H1 (cell line): ENCODE measurements around the gene CCDC8. TPM values are rescaled to one million over a fixed set of nuclear protein-coding genes. Genes with fewer than 3 reads are reported as not detected.
A peak's percentile ranks its signal among the peaks of the same experiment; 100 is the strongest.

ENCODE experiments used
- CTCF ChIA-PET: fragments of 300-600 bp; sonication (Branson Sonifier 250); formaldehyde crosslinking; loops from one replicate; lab custom pipeline; 2021; ENCODE audit not compliant: partially characterized antibody; lab: Charles Lee
- POLR2A ChIA-PET: fragments of 300-600 bp; sonication (Branson Sonifier 250); formaldehyde crosslinking; loops from one replicate; lab custom pipeline; 2021; ENCODE audit warnings: inconsistent platforms; ENCODE audit not compliant: partially characterized antibody; lab: Charles Lee
- DNase-seq, 2 experiments: peaks; one replicate each; pipeline versions ENCODE4 v3.0.0 to v3.0.0-alpha.2; 2010 to 2022; ENCODE audit warnings: low spot score in 2 of 2, low read depth in 1 of 2, mixed read lengths in 1 of 2
- FAIRE-seq: peaks from 2 replicates; lab custom pipeline; 2011; peaks lifted over from hg19 to GRCh38; lab: Jason Lieb, UNC
- H2AFZ ChIP-seq: 2 replicates; pipeline ENCODE4 v1.8.1; 2012; ENCODE audit warnings: low read length, inconsistent platforms
- H2AK5ac ChIP-seq: 2 replicates; pipeline ENCODE4 v1.6.1; 2013; ENCODE audit warnings: low read depth, low read length
- H2BK120ac ChIP-seq: replicated peaks from 2 replicates; pipeline ENCODE3; 2013; ENCODE audit warnings: low read depth, low read length, inconsistent platforms
- H2BK12ac ChIP-seq: 2 replicates; pipeline ENCODE4 v1.6.1; 2013; ENCODE audit warnings: low read depth, low read length
- H2BK15ac ChIP-seq: 2 replicates; pipeline ENCODE4 v1.6.1; 2013; ENCODE audit warnings: low read length
- H2BK20ac ChIP-seq: 2 replicates; pipeline ENCODE4 v1.6.1; 2013; ENCODE audit warnings: low read length
- H2BK5ac ChIP-seq: 2 replicates; pipeline ENCODE4 v1.6.1; 2013; ENCODE audit warnings: low read depth, low read length
- H3K14ac ChIP-seq: 2 replicates; pipeline ENCODE4 v1.6.1; 2013; ENCODE audit warnings: inconsistent platforms; ENCODE audit not compliant: insufficient read length
- H3K18ac ChIP-seq: 2 replicates; pipeline ENCODE4 v1.6.1; 2013; ENCODE audit warnings: low read length; ENCODE audit errors: extremely low read depth
- H3K23ac ChIP-seq: 2 replicates; pipeline ENCODE4 v1.6.1; 2013; ENCODE audit warnings: inconsistent platforms; ENCODE audit not compliant: insufficient read length
- H3K23me2 ChIP-seq: 2 replicates; pipeline ENCODE4 v1.6.1; 2013; ENCODE audit warnings: low read depth, low read length
- H3K27ac ChIP-seq: 2 replicates; pipeline ENCODE4 v1.6.1; 2011; ENCODE audit warnings: low read depth, low read length, inconsistent platforms
- H3K27me3 ChIP-seq, 4 experiments: replicated peaks in 1 of 4; 1 replicate in 1 of 4; 2 replicates in 3 of 4; pipeline versions ENCODE4 v1.6.1 to v1.8.1; 2011 to 2013; ENCODE audit warnings: low read length in 3 of 4, mild to moderate bottlenecking in 3 of 4, inconsistent platforms in 2 of 4, mixed read lengths in 2 of 4, moderate library complexity in 1 of 4; ENCODE audit not compliant: control insufficient read depth in 3 of 4, insufficient read depth in 3 of 4; ENCODE audit errors: extremely low read depth in 1 of 4
- H3K36me3 ChIP-seq, 4 experiments: 2 replicates each; pipeline versions ENCODE4 v1.6.1 to v1.8.1; 2011 to 2013; ENCODE audit warnings: mild to moderate bottlenecking in 4 of 4, low read length in 3 of 4, moderate library complexity in 2 of 4, control low read depth in 1 of 4, inconsistent platforms in 1 of 4; ENCODE audit not compliant: insufficient read depth in 4 of 4, control insufficient read depth in 2 of 4
- H3K4ac ChIP-seq: replicated peaks from 2 replicates; pipeline ENCODE3; 2013; ENCODE audit warnings: low read length, low read depth, mixed read lengths, inconsistent platforms; ENCODE audit not compliant: insufficient read length
- H3K4me1 ChIP-seq, 4 experiments: replicated peaks in 1 of 4; 1 replicate in 1 of 4; 2 replicates in 3 of 4; pipeline versions ENCODE4 v1.6.1 to v1.8.1; 2011 to 2013; ENCODE audit warnings: low read length in 3 of 4, inconsistent platforms in 2 of 4, mixed read lengths in 1 of 4; ENCODE audit not compliant: insufficient read depth in 4 of 4, control insufficient read depth in 3 of 4
- H3K4me2 ChIP-seq, 2 experiments: 2 replicates each; pipeline versions ENCODE4 v1.6.1 to v1.8.1; 2011 to 2013; ENCODE audit warnings: low read depth in 2 of 2, low read length in 2 of 2, control low read depth in 1 of 2, inconsistent platforms in 1 of 2, mild to moderate bottlenecking in 1 of 2; ENCODE audit not compliant: insufficient read depth in 1 of 2
- H3K4me3 ChIP-seq, 4 experiments: fragments of 200-600, 300-600 bp in 1 of 4; sonication (generic), shearing (Covaris generic), sonication (Bioruptor Twin) in 1 of 4; 2 replicates each; pipeline versions ENCODE4 v1.5.1 to v1.8.1; 2011 to 2016; ENCODE audit warnings: low read length in 4 of 4, low read depth in 3 of 4, control low read depth in 2 of 4, inconsistent platforms in 2 of 4, mild to moderate bottlenecking in 2 of 4, mixed read lengths in 1 of 4, moderate library complexity in 1 of 4; ENCODE audit not compliant: insufficient read depth in 2 of 4; ENCODE audit errors: extremely low read depth in 1 of 4
- H3K56ac ChIP-seq: replicated peaks from 2 replicates; pipeline ENCODE3; 2013; ENCODE audit warnings: low read depth, mild to moderate bottlenecking, mixed read lengths, low read length, inconsistent platforms; ENCODE audit not compliant: insufficient read length
- H3K79me1 ChIP-seq: 2 replicates; pipeline ENCODE4 v1.6.1; 2013; ENCODE audit warnings: low read depth, low read length, control low read depth
- H3K79me2 ChIP-seq, 2 experiments: 2 replicates each; pipeline versions ENCODE4 v1.6.1 to v1.8.1; 2012 to 2013; ENCODE audit warnings: low read length in 2 of 2, mild to moderate bottlenecking in 2 of 2, inconsistent platforms in 1 of 2; ENCODE audit not compliant: insufficient read depth in 2 of 2, control insufficient read depth in 1 of 2
- H3K9ac ChIP-seq, 4 experiments: replicated peaks in 1 of 4; 1 replicate in 1 of 4; 2 replicates in 3 of 4; pipeline versions ENCODE4 v1.6.1 to v1.8.1; 2011 to 2013; ENCODE audit warnings: low read depth in 3 of 4, low read length in 3 of 4, control low read depth in 2 of 4, mild to moderate bottlenecking in 2 of 4, moderate library complexity in 2 of 4, inconsistent platforms in 1 of 4; ENCODE audit errors: extremely low read depth in 1 of 4
- H3K9me3 ChIP-seq, 2 experiments: 2 replicates each; pipeline versions ENCODE4 v1.6.1 to v1.8.1; 2012 to 2013; ENCODE audit warnings: mild to moderate bottlenecking in 2 of 2, moderate library complexity in 2 of 2, control low read depth in 1 of 2, inconsistent platforms in 1 of 2, low read depth in 1 of 2, low read length in 1 of 2, mixed read lengths in 1 of 2; ENCODE audit not compliant: insufficient read depth in 2 of 2
- H4K20me1 ChIP-seq, 2 experiments: replicated peaks in 1 of 2; 2 replicates each; pipeline versions ENCODE3 to v1.8.1; 2011 to 2013; ENCODE audit warnings: inconsistent platforms in 2 of 2, low read length in 2 of 2, mild to moderate bottlenecking in 1 of 2; ENCODE audit not compliant: insufficient read depth in 2 of 2, control insufficient read depth in 1 of 2
- H4K5ac ChIP-seq: 2 replicates; pipeline ENCODE4 v1.6.1; 2013; ENCODE audit warnings: low read length, low read depth, mixed read lengths, inconsistent platforms; ENCODE audit not compliant: insufficient read length
- H4K8ac ChIP-seq: 2 replicates; pipeline ENCODE4 v1.8.0; 2013; ENCODE audit warnings: mild to moderate bottlenecking, moderate library complexity, low read length, inconsistent platforms; ENCODE audit not compliant: insufficient read depth; ENCODE audit errors: extremely low read depth
- H4K91ac ChIP-seq: replicated peaks from 2 replicates; pipeline ENCODE3; 2013; ENCODE audit warnings: low read length, mixed read lengths, inconsistent platforms; ENCODE audit not compliant: insufficient read length
- ASH2L ChIP-seq: fragments of 200-600, 300-600 bp; sonication (generic); IDR thresholded peaks from one replicate; pipeline ENCODE4 v1.7.1; 2017; ENCODE audit warnings: low read length
- ATF2 ChIP-seq: IDR thresholded peaks from 2 replicates; pipeline ENCODE4 v1.6.1; 2012; ENCODE audit warnings: low read length, inconsistent platforms
- FOSL1 ChIP-seq: IDR thresholded peaks from 2 replicates; pipeline ENCODE4 v1.6.1; 2011; ENCODE audit warnings: mild to moderate bottlenecking, low read depth, low read length, moderate library complexity; ENCODE audit not compliant: insufficient read depth
- RAD21 ChIP-seq, 2 experiments: IDR thresholded peaks in 1 of 2; conservative IDR thresholded peaks in 1 of 2; 2 replicates each; pipeline ENCODE4 v1.6.1; 2011; ENCODE audit warnings: low read depth in 2 of 2, low read length in 2 of 2, improper control_type of control experiment in 1 of 2, inconsistent platforms in 1 of 2, mild to moderate bottlenecking in 1 of 2, moderate library complexity in 1 of 2
- SIN3A ChIP-seq, 2 experiments: IDR thresholded peaks in 1 of 2; conservative IDR thresholded peaks in 1 of 2; 2 replicates each; pipeline ENCODE4 v1.6.1; 2011 to 2012; ENCODE audit warnings: low read length in 2 of 2, improper control_type of control experiment in 1 of 2, low read depth in 1 of 2, mild to moderate bottlenecking in 1 of 2
- WGBS, 2 experiments: shearing (Covaris generic) in 1 of 2; methylation state at CpG; one replicate each; pipeline versions ENCODE4 v1.1.6 to v1.1.7; 2013 to 2015; ENCODE audit warnings: low lambda C conversion rate in 2 of 2, mixed read lengths in 2 of 2, inconsistent platforms in 1 of 2, low coverage in 1 of 2, missing lambda C conversion rate in 1 of 2; ENCODE audit not compliant: insufficient replicate concordance in 2 of 2, insufficient coverage in 1 of 2, insufficient read length in 1 of 2; ENCODE audit errors: extremely low coverage in 1 of 2, missing lambda C conversion rate in 1 of 2; 5-methylcytosine and 5-hydroxymethylcytosine counted together
- polyA plus RNA-seq, 7 experiments: library from polyadenylated mRNA; depleted of rRNA in 3 of 7; stranded (reverse) in 5 of 7; unstranded in 2 of 7; fragments of >200 nt in 5 of 7; fragments of 200-250 nt in 2 of 7; gene quantifications; 1 replicate in 5 of 7; 2 replicates in 1 of 7; 4 replicates in 1 of 7; pipeline versions ENCODE4 v1.2.1 to v1.2.3, GENCODE V29; 2011 to 2013; ENCODE audit warnings: missing spikeins in 2 of 7, mixed read lengths in 2 of 7
- total RNA-seq: library from RNA; stranded (reverse); fragmentation: NEBNext Ultra II Directional; extraction: Animal tissue kit (Norgen Biotek cat#: 25700); gene quantifications from 2 replicates; pipeline ENCODE4 v1.2.1, GENCODE V29; 2021

CCDC8 gene
- total and polyA plus RNA-seq, 2 of the 8 experiments (the other 6 are each of a cell fraction or from before 2014, with no cell fraction given) = 4.9 to 13.6 TPM

GRCh38 chr19:46411088-46411924 is 2.1 kb downstream of the CCDC8 start:
- H4K5ac ChIP-seq = no peak overlapping the region
- no peak for FAIRE-seq
- peaks cover 8 to 14% of the 10 kb centered on the region in 2 experiments for H4K20me1 ChIP-seq
- H3K4ac ChIP-seq = no peak overlapping the region
- H3K4me3 ChIP-seq = peak overlapping the region; percentile 57 to 88 (median 74); a peak in 7 of 8 replicates
- 0 out of 8 replicates have a peak, but pooled peaks cover 0 to 2% (median 0%) of the 10 kb centered on the region in 4 experiments for H3K36me3 ChIP-seq
- no peak overlapping the region for H2BK15ac ChIP-seq
- H3K56ac ChIP-seq = no peak overlapping the region
- no peaks in the 10 kb centered on the region for H3K9me3 ChIP-seq
- H3K9ac ChIP-seq = no peak overlapping the region; a peak in 1 of 7 replicates
- H4K91ac ChIP-seq = no peak overlapping the region
- peaks cover 3 to 24% (median 15%) of the 10 kb centered on the region in 4 experiments; a peak in 6 of 7 replicates for H3K4me1 ChIP-seq
- H3K27me3 ChIP-seq = peaks cover 0 to 20% (median 9%) of the 10 kb centered on the region in 4 experiments; a peak in 5 of 7 replicates
- H2BK5ac ChIP-seq = no peak overlapping the region
- H3K79me2 ChIP-seq = peaks cover 0 to 16% of the 10 kb centered on the region in 2 experiments; a peak in 2 of 4 replicates
- peaks cover 3% of the 10 kb centered on the region for H3K79me1 ChIP-seq
- H2BK20ac ChIP-seq = no peak overlapping the region
- CTCF ChIA-PET = interaction anchor here (0.6 to 4.1 kb wide), 8 partner anchors 9 to 99 kb away, joined by 3 to 23 read pairs (median 6); no protein-coding TSS in a partner anchor
- no peak overlapping the region for H2AK5ac ChIP-seq
- H3K27ac ChIP-seq = no peak overlapping the region
- H3K18ac ChIP-seq = peak overlapping the region; percentile 60; the same call in 1 of the 2 replicates
- DNase-seq = no peak
- no peak overlapping the region; the same call in 1 of the 2 replicates for H4K8ac ChIP-seq
- no peak overlapping the region for H3K23ac ChIP-seq
- no peak overlapping the region for H2BK120ac ChIP-seq
- no peak overlapping the region for H2BK12ac ChIP-seq
- H3K4me2 ChIP-seq = peak overlapping the region; percentile 83 to 95
- peaks cover 22% of the 10 kb centered on the region for H3K23me2 ChIP-seq
- no peak overlapping the region for H3K14ac ChIP-seq
- WGBS, 2 experiments = 90% methylated on average over 12 of the region's 13 CpGs; no CpG with 5 or more reads in 1 of the 2 experiments
- no peak for TF ChIP-seq ASH2L
- no peak for TF ChIP-seq SIN3A (conservative IDR thresholded peaks at IDR 0.05 in 1 of 2, IDR thresholded peaks at IDR 0.05 in 1 of 2; ENCODE audit: low read depth in 1 of 2, low read length in 2 of 2)
- no peak for TF ChIP-seq RAD21 (IDR thresholded peaks at IDR 0.05 in 1 of 2, conservative IDR thresholded peaks at IDR 0.05 in 1 of 2; ENCODE audit: low read depth in 2 of 2, low read length in 2 of 2)
- TF ChIP-seq ATF2 = no peak
- no peak for TF ChIP-seq FOSL1
- H2AFZ ChIP-seq = no peak overlapping the region
- POLR2A ChIA-PET = interaction anchor here (0.7 to 3.6 kb wide), 2 partner anchors 7 to 107 kb away, joined by 3 to 28 read pairs; no protein-coding TSS in a partner anchor
